Testis (tissue), 2 donors: ENCODE data around the gene ADCY9.

Experiments
- CTCF ChIP-seq, 3 experiments: fragments of 450-650 bp in 2 of 3; fragments of 200-600 bp in 1 of 3; sonication (generic) in 1 of 3; IDR thresholded peaks; one replicate each; pipeline ENCODE4 v1.5.1; 2016 to 2019; ENCODE audit warnings: antibody characterized with exemption in 3 of 3, mild to moderate bottlenecking in 2 of 3, moderate library complexity in 1 of 3
- POLR2A ChIP-seq: fragments of 450-650 bp; IDR thresholded peaks from one replicate; pipeline ENCODE4 v1.6.1; 2017; ENCODE audit warnings: antibody characterized with exemption, mild to moderate bottlenecking, moderate library complexity

DNA sequence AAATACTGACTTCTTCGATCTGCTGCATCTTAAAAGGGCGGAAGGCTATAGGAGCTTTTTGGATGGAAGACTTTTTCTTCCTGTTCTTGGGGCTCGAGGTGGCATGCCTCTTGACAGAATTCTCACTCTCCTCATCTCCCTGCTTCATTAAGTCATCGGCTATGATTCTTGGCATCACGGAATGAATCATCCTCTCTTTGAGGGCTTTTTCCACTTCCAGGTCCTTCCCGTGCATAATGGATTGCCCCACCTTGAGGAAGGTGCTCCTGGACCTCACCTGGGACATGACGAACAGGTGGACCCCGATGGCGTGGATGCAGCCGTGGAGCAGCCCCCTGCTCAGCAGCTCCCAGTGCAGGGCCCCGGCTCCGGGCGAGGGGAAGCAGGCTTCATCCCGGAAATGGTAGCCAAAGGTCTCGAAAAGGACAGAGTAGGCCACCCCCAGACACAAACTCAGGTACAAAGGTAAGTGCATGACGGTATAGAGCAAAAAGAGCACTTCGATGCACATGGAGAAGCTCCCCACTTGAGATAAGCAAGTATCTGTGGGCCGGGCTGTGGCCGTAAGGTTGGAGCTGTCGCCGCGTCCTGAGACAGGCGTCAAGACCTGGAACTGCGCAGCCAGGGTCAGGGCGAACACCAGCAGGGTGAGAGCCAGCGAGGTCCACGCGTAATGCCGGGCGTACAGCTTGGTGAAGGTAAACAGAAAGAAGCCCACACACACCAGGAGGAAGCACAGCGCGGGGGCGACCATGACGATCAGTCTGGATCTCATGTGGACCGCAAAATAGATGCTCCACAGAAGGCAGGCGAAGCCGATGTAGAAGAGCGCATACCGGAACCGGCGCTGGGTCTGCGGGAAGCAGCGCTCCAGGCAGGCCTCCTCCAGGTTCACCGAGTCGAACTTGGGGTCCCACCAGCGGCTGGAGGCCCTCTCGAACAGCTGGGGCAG lies 1.7 kb downstream of the ADCY9 start:
- no peak for TF ChIP-seq CTCF (IDR thresholded peaks at IDR 0.05)
- no peak for TF ChIP-seq POLR2A
